GM23248 (cell line): ENCODE results near the gene EVI5L.

Experiments
- EZH2 ChIP-seq: fragments of 200-600 bp; sonication (generic); IDR thresholded peaks from 2 replicates; pipeline ENCODE4 v1.6.1; 2018; ENCODE audit warnings: antibody characterized with exemption, mild to moderate bottlenecking; ENCODE audit not compliant: insufficient read depth, poor library complexity, severe bottlenecking
- EZH2phosphoT487 ChIP-seq: fragments of 200-600 bp; sonication (generic); IDR thresholded peaks from 2 replicates; pipeline ENCODE4 v1.6.1; 2018; ENCODE audit warnings: antibody characterized with exemption, moderate library complexity, mild to moderate bottlenecking, low read depth; ENCODE audit not compliant: insufficient read depth

DNA sequence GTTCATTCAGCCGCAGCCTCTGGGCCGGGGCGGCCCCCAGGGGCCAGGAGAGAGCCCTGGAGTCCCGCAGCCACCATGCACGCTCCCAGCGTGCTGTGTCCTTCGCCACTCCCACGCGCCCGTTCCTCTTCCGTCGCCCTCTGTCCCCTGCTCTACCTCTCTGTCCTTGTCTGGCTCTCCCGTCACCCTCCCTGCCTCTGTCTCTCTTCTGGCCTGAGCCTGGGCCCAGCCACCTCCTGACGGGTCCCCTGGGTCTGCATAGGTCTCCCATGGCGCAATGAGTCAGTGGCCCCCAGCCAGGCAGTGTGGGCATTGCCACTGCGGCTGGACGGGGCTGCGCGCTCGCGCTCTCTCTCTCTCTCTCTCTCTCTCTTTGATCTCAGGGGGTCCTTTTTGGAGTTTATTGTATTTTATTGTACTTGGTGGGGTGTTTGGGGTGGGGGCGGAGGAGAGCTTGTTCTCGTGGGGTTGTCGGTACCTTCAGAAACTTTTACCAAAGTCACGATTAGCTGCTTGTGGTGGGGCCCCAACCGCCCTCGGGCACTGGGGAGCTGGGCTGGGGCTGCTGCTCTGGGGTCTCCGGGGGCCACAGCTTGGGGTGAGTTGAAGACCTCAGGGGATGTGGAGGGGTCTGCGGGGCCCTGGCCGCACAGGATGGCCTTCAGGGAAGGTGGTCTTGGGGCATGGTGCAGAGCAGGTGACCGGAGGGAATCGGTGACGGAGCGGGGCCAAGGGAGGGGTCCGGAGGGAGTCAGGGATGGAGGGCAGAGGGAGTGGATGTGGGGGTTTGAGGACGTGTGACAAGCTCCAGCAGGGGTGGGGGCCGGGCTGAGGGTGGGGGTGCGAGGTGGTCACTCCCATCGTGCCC, 82.9 kb downstream of the EVI5L start:
- TF ChIP-seq EZH2phosphoT487: no peak
- no peak for TF ChIP-seq EZH2
